ENCODE data around the gene DPYD. TPM values are rescaled to one million over a fixed set of nuclear protein-coding genes. Genes with fewer than 3 reads are reported as not detected.

The DPYD gene
- total RNA-seq, 4 donors from 2014 or later: 30.9 to 66.6 (median 48.2) TPM

DNA sequence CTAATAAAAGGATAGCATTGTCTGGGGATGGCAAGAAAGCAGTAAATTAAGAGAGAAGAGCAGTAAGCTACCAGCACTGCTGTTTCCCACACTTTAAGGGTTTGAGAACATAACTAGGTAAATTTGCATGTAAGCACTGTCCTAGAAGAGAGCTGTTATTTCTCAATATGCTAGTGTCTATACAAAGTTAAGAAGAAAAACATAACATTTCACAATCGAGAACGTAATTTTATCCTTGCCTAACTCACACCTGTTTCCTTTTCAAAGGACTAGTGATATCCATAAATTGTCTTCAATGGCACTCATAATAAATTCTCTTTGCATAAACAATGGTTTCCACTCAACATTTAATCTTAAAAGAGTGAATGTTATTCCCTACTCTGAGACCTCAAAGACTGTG lies 623.2 kb downstream of the DPYD start:
- Histone ChIP-seq H3K27ac (no peak overlapping the region), H3K4me1 (no peaks in the 10 kb centered on the region), H3K9me3 (no peaks in the 10 kb centered on the region), H3K27me3 (no peaks in the 10 kb centered on the region), H3K36me3 (no peaks in the 10 kb centered on the region), H3K4me3 (no peak overlapping the region)
- intact Hi-C loops (cut with DNase I; ENCODE audit: low total_unique reads): no loop called here
- no peak for DNase-seq
- TF ChIP-seq POLR2A (IDR thresholded peaks at IDR 0.05): no peak
- TF ChIP-seq, protein P1, sequence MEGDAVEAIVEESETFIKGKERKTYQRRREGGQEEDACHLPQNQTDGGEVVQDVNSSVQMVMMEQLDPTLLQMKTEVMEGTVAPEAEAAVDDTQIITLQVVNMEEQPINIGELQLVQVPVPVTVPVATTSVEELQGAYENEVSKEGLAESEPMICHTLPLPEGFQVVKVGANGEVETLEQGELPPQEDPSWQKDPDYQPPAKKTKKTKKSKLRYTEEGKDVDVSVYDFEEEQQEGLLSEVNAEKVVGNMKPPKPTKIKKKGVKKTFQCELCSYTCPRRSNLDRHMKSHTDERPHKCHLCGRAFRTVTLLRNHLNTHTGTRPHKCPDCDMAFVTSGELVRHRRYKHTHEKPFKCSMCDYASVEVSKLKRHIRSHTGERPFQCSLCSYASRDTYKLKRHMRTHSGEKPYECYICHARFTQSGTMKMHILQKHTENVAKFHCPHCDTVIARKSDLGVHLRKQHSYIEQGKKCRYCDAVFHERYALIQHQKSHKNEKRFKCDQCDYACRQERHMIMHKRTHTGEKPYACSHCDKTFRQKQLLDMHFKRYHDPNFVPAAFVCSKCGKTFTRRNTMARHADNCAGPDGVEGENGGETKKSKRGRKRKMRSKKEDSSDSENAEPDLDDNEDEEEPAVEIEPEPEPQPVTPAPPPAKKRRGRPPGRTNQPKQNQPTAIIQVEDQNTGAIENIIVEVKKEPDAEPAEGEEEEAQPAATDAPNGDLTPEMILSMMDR (IDR thresholded peaks at IDR 0.05): no peak

DNA sequence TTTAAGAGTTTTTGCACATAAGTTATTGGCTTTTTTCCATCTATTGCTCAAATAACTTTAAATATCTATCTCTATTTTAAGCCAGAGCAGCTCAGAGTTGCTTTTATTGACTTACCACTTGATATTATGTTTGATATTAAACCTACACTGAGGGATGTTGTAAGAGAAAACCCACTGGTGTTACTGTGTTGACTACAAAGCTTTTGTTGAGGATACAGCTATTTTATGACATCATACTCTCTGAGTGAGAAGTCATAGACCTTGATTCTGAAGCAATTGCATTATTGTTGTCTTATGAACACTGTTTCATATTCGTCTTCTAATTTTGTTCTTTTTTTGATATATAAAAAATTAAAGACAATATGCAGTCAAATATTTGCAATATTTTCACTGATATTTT lies 638.9 kb downstream of the DPYD start:
- Histone ChIP-seq H3K4me3 (no peak overlapping the region), H3K27ac (no peak overlapping the region), H3K4me1 (no peaks in the 10 kb centered on the region), H3K27me3 (no peaks in the 10 kb centered on the region), H3K9me3 (no peaks in the 10 kb centered on the region), H3K36me3 (no peaks in the 10 kb centered on the region)
- intact Hi-C loops (cut with DNase I; ENCODE audit: low total_unique reads): no loop called here
- no peak for DNase-seq
- TF ChIP-seq, protein P1 (IDR thresholded peaks at IDR 0.05): no peak
- no peak for TF ChIP-seq POLR2A (IDR thresholded peaks at IDR 0.05)

DNA sequence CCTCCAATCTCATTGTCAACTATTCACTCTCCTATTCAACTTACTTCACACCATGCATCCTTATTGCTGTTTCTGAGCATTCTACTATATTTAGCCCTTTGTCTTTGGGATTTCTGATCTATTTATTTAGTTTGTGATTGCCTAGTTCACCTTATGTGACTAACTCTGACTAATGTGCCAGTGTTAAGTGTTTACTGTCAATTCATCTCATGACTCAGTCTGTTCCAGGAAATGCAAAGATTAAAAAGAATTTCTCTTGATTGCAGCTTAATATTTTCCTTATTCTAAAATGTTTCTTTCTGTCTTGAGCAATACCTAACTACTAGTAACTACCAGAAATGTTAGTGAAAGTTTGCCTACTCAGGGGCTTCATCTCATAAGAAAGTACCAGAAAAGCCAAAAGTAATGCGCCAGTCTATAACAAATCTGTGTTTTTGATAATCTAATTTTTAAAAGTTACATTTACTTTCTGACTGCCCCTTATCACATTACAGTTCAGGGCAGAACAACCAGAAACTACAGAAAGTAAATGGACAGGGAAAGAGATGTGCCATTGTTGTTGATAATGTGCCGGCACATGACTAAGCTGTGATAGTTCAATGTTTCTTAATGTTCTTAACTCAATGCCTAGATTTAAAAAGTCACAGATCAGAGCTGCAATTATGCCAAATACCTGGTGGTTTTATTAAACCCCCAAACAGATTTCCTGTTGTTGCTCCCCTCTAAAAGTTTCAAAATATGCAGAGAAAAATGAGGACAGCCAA lies 642.8 kb downstream of the DPYD start:
- intact Hi-C loops (cut with DNase I; ENCODE audit: low total_unique reads): no loop called here
- DNase-seq: no peak
- H3K27ac ChIP-seq: no peak overlapping the region
- H3K27me3 ChIP-seq: no peaks in the 10 kb centered on the region
- no peaks in the 10 kb centered on the region for H3K36me3 ChIP-seq
- no peaks in the 10 kb centered on the region for H3K9me3 ChIP-seq
- no peak overlapping the region for H3K4me3 ChIP-seq
- no peaks in the 10 kb centered on the region for H3K4me1 ChIP-seq
- TF ChIP-seq, protein P1 (IDR thresholded peaks at IDR 0.05): no peak
- TF ChIP-seq POLR2A (IDR thresholded peaks at IDR 0.05): no peak

DNA sequence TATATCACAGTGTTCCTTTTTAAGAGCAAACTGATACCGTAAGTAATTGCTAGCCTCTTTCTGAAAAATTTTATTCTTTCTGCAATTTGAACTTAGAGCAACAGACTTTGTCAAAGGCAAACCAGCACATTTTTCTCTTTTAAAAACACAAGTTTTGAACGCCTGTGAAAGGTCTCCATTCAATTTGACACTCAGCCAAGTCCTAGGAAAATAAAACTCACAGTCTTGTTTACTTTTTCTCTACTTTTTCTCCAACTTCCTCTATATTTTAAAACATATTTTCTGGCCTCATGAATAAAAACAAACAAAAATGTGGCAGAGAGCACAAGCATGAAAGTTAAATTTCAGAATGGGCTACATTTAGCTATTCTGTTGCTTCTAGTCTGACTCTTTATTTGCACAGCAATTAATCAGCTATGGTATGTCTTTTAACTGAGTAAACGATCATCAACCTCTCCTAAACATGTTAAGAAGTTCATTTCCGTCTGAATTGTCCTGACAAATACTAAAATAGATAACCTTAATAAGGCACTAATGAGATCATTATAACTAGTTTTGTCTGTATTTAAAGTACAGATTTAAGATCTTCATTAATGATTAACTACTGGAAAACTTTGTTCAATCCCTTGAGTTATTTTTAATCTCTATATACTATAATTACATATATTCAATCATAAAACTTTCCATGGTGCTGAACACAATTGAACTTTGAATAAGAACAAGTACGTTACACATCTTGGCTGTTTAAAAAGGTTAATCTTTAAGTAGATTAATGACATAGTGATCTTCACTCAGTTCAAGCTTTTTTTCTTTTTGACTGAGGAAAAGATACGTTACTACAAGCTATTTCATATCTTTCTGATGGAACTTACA lies 648.7 kb downstream of the DPYD start:
- no peaks in the 10 kb centered on the region for H3K9me3 ChIP-seq
- no peak for DNase-seq
- H3K36me3 ChIP-seq: no peaks in the 10 kb centered on the region
- H3K27me3 ChIP-seq: no peaks in the 10 kb centered on the region
- no peaks in the 10 kb centered on the region for H3K4me1 ChIP-seq
- H3K27ac ChIP-seq: no peak overlapping the region
- no peak overlapping the region for H3K4me3 ChIP-seq
- intact Hi-C loops (cut with DNase I; ENCODE audit: low total_unique reads): no loop called here
- no peak for TF ChIP-seq POLR2A (IDR thresholded peaks at IDR 0.05)
- TF ChIP-seq, protein P1 (IDR thresholded peaks at IDR 0.05): no peak

All from uterus (tissue), 4 donors.